Measurements from ENCODE around the gene POU3F1. TPM values are rescaled to one million over a fixed set of nuclear protein-coding genes. Genes with fewer than 3 reads are reported as not detected.

Gene POU3F1
- polyA plus RNA-seq, 2 of the 4 experiments (the other 2 are of a cell fraction): not detected

DNA sequence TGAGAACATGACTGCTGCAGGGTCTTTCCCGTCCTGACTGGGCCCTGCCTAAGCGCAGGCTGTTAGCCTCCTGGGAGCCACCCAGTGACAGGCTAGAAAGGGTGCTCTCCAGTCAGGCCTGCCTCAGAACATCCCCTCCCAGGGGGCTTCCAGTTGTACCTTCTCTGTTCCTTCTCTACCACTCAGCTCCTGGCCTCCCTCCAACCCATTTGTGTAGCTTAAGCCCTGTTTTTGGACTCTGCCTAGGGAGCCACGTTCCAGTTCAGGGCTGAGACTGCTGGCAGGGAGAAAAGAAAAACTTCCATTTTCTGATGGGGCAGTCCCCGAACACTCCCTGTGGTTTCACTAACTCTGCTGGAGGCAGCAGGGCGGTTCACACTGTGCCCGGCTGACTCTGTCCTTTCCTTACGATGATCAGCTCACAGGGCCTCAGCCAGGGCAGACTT is 15.3 kb upstream of the POU3F1 start:
- Histone ChIP-seq H3K4me3 (no peak overlapping the region), H3K9me3 (no peaks in the 10 kb centered on the region), H3K4me2 (no peak overlapping the region), H3K4me1 (no peaks in the 10 kb centered on the region), H3K27ac (no peak overlapping the region)
- CTCF ChIA-PET: no interaction called here
- WGBS (ENCODE audit: missing lambda C conversion rate): 63% methylated on average over 5 of the region's 7 CpGs
- FAIRE-seq: no peak
- POLR2A ChIA-PET: no interaction called here
- TF ChIP-seq NPAS2 (CRISPR knock-in tag; IDR thresholded peaks at IDR 0.05; ENCODE audit: borderline replicate concordance): no peak
- TF ChIP-seq POLR2AphosphoS2 (conservative IDR thresholded peaks at IDR 0.05; ENCODE audit: low read length): no peak
- TF ChIP-seq EHF (CRISPR knock-in tag; IDR thresholded peaks at IDR 0.05): no peak
- TF ChIP-seq TP53 (CRISPR knock-in tag; IDR thresholded peaks at IDR 0.05): no peak
- no peak for TF ChIP-seq ZNF302 (CRISPR knock-in tag; IDR thresholded peaks at IDR 0.05)
- TF ChIP-seq GATA3 (IDR thresholded peaks at IDR 0.05; ENCODE audit: borderline replicate concordance): no peak
- no peak for TF ChIP-seq RAD21 (conservative IDR thresholded peaks at IDR 0.05 in 1 of 2, IDR thresholded peaks at IDR 0.05 in 1 of 2)
- TF ChIP-seq RCOR1 (IDR thresholded peaks at IDR 0.05; ENCODE audit: low read depth, low read length): no peak
- TF ChIP-seq, protein P1, sequence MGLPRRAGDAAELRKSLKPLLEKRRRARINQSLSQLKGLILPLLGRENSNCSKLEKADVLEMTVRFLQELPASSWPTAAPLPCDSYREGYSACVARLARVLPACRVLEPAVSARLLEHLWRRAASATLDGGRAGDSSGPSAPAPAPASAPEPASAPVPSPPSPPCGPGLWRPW (IDR thresholded peaks at IDR 0.05): no peak
- TF ChIP-seq NFE2L2 (conservative IDR thresholded peaks at IDR 0.05; ENCODE audit: low read length): no peak
- TF ChIP-seq JUNB (IDR thresholded peaks at IDR 0.05): no peak
- no peak for ATAC-seq
- no peak for DNase-seq (ENCODE audit: low read depth in 1 of 2, low spot score in 1 of 2)

DNA sequence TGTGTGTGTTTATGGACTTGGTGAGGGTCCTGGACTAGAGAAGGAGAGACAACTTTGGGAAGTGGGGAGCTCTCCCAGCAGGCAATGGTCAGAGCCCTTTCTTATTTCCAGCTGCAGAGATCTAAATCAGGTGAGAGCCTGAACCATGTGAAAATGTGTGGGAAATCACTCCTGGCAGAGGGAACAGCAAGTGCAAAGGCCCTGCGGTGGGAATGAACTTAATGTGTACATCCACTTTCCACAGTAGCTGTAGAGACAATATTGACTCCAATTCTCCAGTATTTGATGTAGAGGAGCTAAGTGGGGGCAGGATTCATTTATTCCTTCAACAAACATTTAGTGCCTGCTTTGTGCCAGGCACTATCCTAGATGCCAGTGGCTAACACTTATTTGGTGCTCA is 14.7 kb upstream of the POU3F1 start:
- WGBS (ENCODE audit: missing lambda C conversion rate): 67% methylated on average over 1 of the region's 1 CpG
- ChIA-PET CTCF (no interaction called here), POLR2A (no interaction called here)
- Histone ChIP-seq H3K9me3 (no peaks in the 10 kb centered on the region), H3K4me2 (no peak overlapping the region), H3K4me1 (no peaks in the 10 kb centered on the region), H3K27ac (no peak overlapping the region), H3K4me3 (no peak overlapping the region)
- no peak for DNase-seq (ENCODE audit: low read depth in 1 of 2, low spot score in 1 of 2)
- no peak for TF ChIP-seq NPAS2 (CRISPR knock-in tag; IDR thresholded peaks at IDR 0.05; ENCODE audit: borderline replicate concordance)
- no peak for TF ChIP-seq RARB (CRISPR knock-in tag; IDR thresholded peaks at IDR 0.05)
- TF ChIP-seq FOSL2 (IDR thresholded peaks at IDR 0.05): no peak
- no peak for TF ChIP-seq FOSL2 (CRISPR knock-in tag; IDR thresholded peaks at IDR 0.05)
- TF ChIP-seq, protein P2, sequence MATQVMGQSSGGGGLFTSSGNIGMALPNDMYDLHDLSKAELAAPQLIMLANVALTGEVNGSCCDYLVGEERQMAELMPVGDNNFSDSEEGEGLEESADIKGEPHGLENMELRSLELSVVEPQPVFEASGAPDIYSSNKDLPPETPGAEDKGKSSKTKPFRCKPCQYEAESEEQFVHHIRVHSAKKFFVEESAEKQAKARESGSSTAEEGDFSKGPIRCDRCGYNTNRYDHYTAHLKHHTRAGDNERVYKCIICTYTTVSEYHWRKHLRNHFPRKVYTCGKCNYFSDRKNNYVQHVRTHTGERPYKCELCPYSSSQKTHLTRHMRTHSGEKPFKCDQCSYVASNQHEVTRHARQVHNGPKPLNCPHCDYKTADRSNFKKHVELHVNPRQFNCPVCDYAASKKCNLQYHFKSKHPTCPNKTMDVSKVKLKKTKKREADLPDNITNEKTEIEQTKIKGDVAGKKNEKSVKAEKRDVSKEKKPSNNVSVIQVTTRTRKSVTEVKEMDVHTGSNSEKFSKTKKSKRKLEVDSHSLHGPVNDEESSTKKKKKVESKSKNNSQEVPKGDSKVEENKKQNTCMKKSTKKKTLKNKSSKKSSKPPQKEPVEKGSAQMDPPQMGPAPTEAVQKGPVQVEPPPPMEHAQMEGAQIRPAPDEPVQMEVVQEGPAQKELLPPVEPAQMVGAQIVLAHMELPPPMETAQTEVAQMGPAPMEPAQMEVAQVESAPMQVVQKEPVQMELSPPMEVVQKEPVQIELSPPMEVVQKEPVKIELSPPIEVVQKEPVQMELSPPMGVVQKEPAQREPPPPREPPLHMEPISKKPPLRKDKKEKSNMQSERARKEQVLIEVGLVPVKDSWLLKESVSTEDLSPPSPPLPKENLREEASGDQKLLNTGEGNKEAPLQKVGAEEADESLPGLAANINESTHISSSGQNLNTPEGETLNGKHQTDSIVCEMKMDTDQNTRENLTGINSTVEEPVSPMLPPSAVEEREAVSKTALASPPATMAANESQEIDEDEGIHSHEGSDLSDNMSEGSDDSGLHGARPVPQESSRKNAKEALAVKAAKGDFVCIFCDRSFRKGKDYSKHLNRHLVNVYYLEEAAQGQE (IDR thresholded peaks at IDR 0.05): no peak
- no peak for TF ChIP-seq HOXB5 (CRISPR knock-in tag; IDR thresholded peaks at IDR 0.05)
- TF ChIP-seq CBX2 (IDR thresholded peaks at IDR 0.05; ENCODE audit: borderline replicate concordance, low read depth): no peak
- TF ChIP-seq, protein P3, sequence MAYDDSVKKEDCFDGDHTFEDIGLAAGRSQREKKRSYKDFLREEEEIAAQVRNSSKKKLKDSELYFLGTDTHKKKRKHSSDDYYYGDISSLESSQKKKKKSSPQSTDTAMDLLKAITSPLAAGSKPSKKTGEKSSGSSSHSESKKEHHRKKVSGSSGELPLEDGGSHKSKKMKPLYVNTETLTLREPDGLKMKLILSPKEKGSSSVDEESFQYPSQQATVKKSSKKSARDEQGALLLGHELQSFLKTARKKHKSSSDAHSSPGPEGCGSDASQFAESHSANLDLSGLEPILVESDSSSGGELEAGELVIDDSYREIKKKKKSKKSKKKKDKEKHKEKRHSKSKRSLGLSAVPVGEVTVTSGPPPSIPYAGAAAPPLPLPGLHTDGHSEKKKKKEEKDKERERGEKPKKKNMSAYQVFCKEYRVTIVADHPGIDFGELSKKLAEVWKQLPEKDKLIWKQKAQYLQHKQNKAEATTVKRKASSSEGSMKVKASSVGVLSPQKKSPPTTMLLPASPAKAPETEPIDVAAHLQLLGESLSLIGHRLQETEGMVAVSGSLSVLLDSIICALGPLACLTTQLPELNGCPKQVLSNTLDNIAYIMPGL (CRISPR knock-in tag; IDR thresholded peaks at IDR 0.05; ENCODE audit: borderline replicate concordance): no peak
- TF ChIP-seq, protein P1 (IDR thresholded peaks at IDR 0.05): no peak
- ATAC-seq: no peak
- no peak for FAIRE-seq

DNA sequence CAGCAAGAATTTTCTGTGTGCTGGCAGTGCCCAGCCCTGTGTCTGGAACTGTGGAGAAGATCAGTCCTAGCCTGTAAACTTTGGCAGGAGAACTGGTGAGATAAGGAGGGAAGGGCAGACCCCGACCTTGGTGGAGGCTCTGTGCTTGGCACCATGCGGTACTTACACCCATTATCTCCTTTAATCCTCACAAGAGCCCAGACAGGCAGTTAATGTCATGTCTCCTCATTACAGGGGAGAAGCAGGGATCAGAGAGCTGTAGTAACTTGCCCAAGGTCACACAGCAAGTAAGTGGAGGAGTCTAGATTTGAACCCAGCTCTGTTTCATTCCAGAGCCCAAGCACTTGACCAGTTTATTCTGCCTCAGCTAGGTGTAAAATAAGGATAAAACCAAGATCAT is 13.9 kb upstream of the POU3F1 start:
- POLR2A ChIA-PET: no interaction called here

More for the DNA sequence above, 13.9 kb upstream of the POU3F1 start:
- 44% methylated on average over 2 of the region's 2 CpGs for WGBS (ENCODE audit: missing lambda C conversion rate)
- CTCF ChIA-PET: no interaction called here
- no peak for ATAC-seq
- Histone ChIP-seq H3K27ac (no peak overlapping the region), H3K4me3 (no peak overlapping the region), H3K4me1 (no peaks in the 10 kb centered on the region), H3K9me3 (no peaks in the 10 kb centered on the region), H3K4me2 (no peak overlapping the region)
- no peak for DNase-seq (ENCODE audit: low read depth in 1 of 2, low spot score in 1 of 2)
- no peak for FAIRE-seq
- TF ChIP-seq MAFK (IDR thresholded peaks at IDR 0.05; ENCODE audit: partially characterized antibody) (no peak), HOXB13 (CRISPR knock-in tag; IDR thresholded peaks at IDR 0.05; ENCODE audit: low read depth) (no peak), SREBF2 (IDR thresholded peaks at IDR 0.05) (no peak)

Data from A549 (cell line).